Sciatic nerve (tissue), 2 donors: ENCODE results near the gene CCNK. TPM values are rescaled to one million over a fixed set of nuclear protein-coding genes. Genes with fewer than 3 reads are reported as not detected.
A peak's percentile ranks its signal among the peaks of the same experiment; 100 is the strongest.

Experiments used
- ATAC-seq: fragments of 200-7000 bp; cut with Tn5 transposase; one replicate; pipeline ENCODE4 v1.9.1; 2020; ENCODE audit warnings: mild to moderate bottlenecking, moderate library complexity
- DNase-seq: peaks from one replicate; pipeline ENCODE4 v3.0.0-alpha.2; 2020; ENCODE audit warnings: low spot score
- intact Hi-C: fragments of 100-400 bp; cut with DNase I; formaldehyde crosslinking; loops from one replicate; pipeline ENCODE4 v1.14.2; 2022
- total RNA-seq: library from RNA; stranded (reverse); fragmentation: NEBNext Ultra II Directional; extraction: Animal tissue kit (Norgen Biotek cat#: 25700); gene quantifications from one replicate; pipeline ENCODE4 v1.2.1, GENCODE V29; 2021
- donor health status: DM: no; HTN: no; CAD: no.
- donor health status: DM: no; HTN: no; CAD: no.

CCNK gene
- total RNA-seq, 1 donor from 2014 or later, result 43.2 TPM

GRCh38 chr14:99462210-99462609 lies 19.0 kb upstream of the CCNK start:
- ATAC-seq, result no peak

DNA sequence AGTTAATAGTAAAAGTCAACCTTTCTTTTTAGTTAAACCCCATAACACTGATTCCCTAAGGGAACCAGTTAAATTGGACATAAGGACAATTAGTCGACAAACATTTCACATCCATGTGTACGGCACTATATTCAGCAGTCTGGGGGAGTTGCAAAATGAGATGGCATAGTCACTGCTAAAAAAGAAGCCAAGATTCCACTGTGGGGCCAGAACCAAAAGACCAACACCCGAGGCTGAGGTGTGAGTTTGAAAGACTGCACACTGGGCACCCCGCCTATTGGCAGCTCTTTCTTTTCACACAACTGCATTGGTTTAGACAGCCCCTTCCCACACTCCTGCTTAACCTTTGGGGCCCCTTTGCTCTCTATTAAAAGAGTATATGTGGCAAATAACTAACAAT lies 17.2 kb upstream of the CCNK start:
- ATAC-seq, result no peak
- no peak for DNase-seq
- intact Hi-C loops, result no loop called here

More at GRCh38 chr14:99462210-99462609, 19.0 kb upstream of the CCNK start:
- DNase-seq, result no peak
- intact Hi-C loops, result no loop called here

DNA sequence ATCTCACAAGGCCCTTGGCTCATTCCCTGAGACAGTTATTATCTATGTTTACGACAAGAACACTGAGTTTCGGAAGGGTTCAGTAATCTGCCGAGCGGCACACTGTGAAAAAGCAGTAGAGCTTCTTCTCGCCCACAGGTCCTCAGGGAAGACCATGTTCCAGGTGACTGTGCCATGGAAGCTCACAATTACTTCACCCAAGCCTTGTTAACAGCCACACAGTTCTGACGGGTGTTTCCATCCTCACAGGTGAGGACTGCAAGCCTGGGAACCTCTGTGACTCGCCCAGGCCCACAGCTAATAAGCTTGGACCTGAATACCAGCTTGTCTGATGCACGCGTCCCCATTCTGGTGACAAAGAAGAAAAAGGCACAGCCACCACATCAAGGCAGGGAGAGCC lies 15.9 kb upstream of the CCNK start:
- DNase-seq (no peak), ATAC-seq (no peak)
- intact Hi-C loops, result no loop called here

- ATAC-seq, result no peak
- intact Hi-C loops, result no loop called here
Observed at GRCh38 chr14:99466758-99467157, 14.5 kb upstream of the CCNK start.

DNA sequence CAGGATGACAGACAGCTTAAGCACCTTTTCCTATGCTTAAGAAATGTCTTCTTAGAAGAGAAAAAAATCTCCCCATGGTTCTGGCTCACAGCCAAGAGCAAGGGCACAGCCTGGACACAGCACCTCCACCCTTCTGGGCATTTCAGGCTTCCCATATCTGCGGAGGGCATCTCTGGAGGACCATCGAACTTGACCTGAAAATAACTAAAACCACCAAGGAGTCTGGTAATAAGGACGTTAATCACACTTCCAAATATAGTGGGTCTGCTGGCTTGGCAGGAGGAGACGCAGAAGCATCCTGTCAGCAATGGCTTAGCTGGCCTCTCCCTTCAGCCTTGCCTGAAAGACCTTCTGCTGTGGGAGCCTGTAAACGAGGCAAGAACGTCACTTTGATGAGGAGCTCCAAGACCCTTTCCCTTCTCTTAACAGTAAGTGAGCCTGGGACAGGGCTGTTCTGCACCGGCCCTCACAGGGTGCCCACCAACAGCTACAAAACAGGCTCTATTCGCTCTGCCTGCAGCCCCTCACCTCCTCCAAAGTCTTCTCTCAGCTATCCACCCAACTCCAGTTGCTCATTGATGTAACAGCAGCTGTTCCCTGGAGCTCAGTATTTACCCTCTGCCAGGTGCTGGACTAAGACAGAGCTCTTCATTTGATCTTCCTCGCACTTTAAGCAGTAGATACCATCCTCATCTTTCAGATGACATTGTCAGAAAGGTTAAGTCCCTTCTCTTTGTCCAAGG lies 13.7 kb upstream of the CCNK start:
- intact Hi-C loops, result no loop called here
- no peak for ATAC-seq
- no peak for DNase-seq

More at GRCh38 chr14:99466758-99467157, 14.5 kb upstream of the CCNK start:
- no peak for DNase-seq

GRCh38 chr14:99468081-99468480 lies 13.1 kb upstream of the CCNK start:
- intact Hi-C loops, result no loop called here
- ATAC-seq, result no peak
- no peak for DNase-seq

DNA sequence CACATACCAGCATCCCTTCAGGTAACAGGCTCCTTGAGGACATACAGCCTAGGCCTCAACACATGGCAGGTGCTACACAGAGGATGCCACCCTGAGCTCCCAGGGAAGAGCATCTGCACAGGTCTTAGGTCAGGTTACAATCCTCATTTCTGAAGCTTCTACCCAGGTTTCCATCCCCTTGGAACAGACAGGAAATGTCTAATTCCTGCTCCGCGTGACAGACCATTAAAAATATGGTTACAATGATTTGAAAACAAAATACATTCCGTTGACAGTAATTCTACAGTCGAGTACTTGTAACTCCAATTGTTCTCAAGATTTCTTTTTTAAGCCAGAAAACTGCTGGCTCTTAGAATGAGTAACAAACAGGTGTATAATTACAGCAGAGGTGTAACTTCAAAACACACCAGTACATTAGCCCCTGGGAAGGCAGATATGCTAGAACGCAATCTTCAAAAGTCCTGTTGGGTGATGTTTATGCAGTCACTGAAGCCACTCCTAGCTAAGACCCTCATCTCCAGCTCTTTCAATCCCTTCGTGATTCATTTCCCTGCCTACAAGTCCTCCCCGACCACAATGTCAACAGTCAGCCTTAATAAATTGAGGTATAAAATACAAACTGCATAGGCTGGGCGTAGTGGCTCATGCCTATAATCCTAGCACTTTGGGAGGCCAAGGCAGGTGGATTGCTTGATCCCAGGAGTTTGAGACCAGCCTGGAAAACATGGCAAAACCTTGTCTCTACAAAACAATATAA lies 12.2 kb upstream of the CCNK start:
- intact Hi-C loops, result no loop called here
- DNase-seq, result no peak
- ATAC-seq, result no peak

- DNase-seq, result no peak
- ATAC-seq, result no peak
- intact Hi-C loops, result no loop called here
Observed at GRCh38 chr14:99471731-99472130, 9.5 kb upstream of the CCNK start.

GRCh38 chr14:99472937-99473336 lies 8.3 kb upstream of the CCNK start:
- no peak for DNase-seq
- intact Hi-C loops, result no loop called here
- ATAC-seq, result no peak

DNA sequence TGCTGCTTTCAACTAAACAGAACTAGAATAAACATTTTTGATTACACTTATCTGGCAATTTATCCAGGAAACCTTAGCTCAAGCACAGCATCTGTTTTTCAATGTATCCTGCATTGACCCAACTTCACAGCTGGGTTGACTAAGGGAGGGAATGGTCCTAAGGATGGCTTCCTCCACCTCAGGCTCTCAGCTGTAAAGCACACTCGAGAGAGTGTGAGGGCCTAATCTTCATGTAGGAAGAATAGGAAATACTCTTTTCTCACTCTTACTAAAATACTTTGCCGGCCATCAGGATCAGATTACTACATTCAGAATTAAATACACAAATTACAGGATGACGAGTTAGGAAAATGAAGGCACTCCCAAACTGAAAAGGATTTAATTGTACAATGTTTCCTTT lies 7.8 kb upstream of the CCNK start:
- intact Hi-C loops, result no loop called here
- no peak for DNase-seq
- no peak for ATAC-seq

DNA sequence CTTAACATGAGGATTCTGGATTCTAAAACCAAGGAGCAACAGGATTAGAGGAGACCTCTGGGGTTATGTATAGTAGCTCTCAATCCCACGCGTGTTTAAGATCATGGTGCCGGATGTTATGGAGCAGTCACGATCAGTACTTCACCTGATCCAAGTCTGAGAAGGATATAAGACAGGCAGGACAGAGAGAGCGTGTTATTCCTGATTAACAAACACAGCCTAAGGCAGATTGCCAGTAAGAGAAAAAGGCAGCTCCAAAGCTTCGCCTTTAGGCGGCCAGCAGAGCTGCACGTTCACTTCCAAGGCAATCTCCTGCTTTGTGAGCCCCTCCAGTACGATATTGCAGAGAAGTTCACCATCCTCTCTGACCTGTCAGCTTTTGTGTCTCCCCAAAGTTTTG lies 6.0 kb upstream of the CCNK start:
- ATAC-seq, result no peak
- intact Hi-C loops, result no loop called here
- DNase-seq, result no peak

DNA sequence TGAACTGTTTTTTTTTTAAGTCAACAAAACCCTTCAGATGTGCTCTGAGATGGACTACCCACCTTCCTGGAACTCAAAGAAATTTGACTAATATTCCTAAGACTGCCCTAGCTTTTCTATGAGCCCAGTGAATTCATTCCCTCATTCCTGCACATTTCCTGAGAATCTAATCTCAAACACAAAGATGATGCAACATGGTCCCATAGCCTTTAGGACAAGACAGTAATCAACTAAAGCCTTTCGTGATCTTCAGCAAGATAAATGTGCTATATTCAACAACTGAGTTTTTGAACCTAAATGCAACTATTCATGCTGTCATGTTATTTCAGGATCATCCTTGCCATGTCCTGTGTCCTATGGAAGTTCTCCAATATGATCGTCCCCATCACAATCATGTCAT lies 5.5 kb upstream of the CCNK start:
- intact Hi-C loops, result no loop called here
- ATAC-seq, result no peak

GRCh38 chr14:99476864-99477263 lies 4.3 kb upstream of the CCNK start:
- no peak for DNase-seq
- ATAC-seq, result no peak
- intact Hi-C loops, result no loop called here

More for the DNA sequence above, 5.5 kb upstream of the CCNK start:
- no peak for DNase-seq

GRCh38 chr14:99478128-99478527 lies 3.1 kb upstream of the CCNK start:
- no peak for DNase-seq
- no peak for ATAC-seq
- intact Hi-C loops, result no loop called here

- DNase-seq (no peak), ATAC-seq (no peak)
- intact Hi-C loops, result no loop called here
Observed at GRCh38 chr14:99479160-99479905, 1.9 kb upstream of the CCNK start.

DNA sequence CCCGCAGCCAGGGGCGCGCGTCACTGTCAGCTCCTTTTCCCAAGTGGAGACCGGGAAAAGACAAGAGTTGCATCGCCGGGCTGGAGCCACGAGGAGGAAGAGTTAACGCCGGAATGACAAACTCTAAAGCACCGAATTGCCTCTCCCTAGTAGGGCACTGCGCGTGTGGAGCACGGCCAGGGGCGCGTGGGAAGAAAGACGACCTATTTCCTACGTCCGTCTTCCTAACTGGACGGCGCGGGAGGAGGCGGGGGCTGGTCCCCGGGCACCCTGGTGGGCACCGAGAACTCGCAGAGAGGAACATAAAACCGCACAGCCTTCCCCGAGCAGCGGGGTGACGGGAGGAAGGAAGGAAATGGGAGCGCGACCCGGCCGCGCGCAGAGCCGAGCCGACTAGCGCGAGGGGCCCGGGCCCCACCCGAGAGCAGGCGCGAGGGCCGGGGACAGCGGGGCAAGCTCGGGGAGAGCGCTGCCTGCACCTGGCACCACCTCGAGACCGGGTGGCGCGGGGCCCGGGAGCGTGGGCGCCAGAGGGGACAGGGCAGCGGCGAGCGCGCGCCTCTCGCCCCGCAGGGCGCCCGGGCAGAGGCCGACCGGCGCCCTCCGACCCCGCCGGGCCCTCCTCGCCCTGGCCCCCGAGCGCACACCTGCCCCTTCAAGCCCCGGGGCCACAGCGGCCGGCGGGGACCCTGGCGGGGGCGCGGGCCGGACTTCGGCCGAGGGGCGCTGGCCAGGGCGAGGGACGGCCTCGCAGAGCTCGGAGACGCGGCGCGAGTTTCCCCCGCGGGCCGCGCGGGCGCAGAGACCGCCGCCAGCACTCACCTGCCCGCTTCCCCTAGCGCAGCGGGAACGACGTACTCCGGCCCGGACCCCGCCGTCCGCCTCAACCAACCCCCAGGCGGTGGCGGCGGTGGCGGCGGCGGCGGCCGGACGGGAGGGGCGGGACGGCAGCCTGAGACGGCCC lies 1.0 kb upstream of the CCNK start, which contains the start of gene SETD3:
SETD3 (minus strand) TSS at position 954 of the 964 bp plus-strand sequence. CDS start 15,054 bp downstream, outside the sequence.
- intact Hi-C loops, result no loop called here
- DNase-seq (peak; percentile 81), ATAC-seq (no peak)

DNA sequence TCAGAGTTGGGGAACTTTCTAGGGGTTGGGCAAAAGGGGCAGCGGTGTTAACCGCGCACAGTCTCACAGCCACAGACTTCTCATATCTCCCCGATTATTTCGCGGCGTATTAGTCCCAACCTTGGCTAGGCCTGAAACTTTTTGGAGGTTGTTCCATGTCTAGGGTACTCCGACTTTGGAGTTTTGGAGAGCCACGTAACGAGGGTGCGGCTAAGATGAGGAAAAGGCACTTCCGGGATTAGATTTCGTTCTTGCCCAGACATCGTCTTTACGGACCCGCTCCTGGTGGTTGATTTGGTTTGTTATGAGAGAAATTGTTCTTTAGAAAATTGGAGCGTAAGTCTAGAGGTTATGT lies 513 bp downstream of the CCNK start:
- ATAC-seq, result no peak
- intact Hi-C loops, result no loop called here

DNA sequence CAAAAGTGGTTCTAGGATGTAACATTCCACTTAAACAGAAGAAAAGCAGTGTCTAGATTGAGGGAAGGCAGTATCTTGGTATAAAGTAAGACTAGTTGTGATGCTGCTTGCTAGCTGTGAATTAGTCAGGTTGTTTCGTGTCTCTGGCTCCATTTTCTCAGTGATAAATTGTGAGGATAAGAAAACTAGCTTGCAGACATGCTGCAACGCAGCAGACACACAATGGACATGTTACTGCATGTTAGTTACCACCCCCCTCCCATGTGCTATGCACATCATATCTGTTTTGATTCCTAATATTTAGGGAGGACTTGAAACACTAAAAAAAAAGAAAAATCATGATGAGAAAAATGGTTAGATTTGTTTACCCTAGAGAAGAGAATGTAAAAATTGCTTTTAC lies 2.9 kb downstream of the CCNK start:
- ATAC-seq, result no peak
- intact Hi-C loops, result no loop called here
- no peak for DNase-seq

More for the DNA sequence above, 513 bp downstream of the CCNK start:
- no peak for DNase-seq

GRCh38 chr14:99497341-99497740 lies 16.1 kb downstream of the CCNK start:
- ATAC-seq, result no peak
- DNase-seq, result no peak
- intact Hi-C loops, result no loop called here
